ENCODE results near the gene PLCB1. TPM values are rescaled to one million over a fixed set of nuclear protein-coding genes. Genes with fewer than 3 reads are reported as not detected.

The PLCB1 gene
- total RNA-seq, 1 donor from 2014 or later, result 37.4 TPM

DNA sequence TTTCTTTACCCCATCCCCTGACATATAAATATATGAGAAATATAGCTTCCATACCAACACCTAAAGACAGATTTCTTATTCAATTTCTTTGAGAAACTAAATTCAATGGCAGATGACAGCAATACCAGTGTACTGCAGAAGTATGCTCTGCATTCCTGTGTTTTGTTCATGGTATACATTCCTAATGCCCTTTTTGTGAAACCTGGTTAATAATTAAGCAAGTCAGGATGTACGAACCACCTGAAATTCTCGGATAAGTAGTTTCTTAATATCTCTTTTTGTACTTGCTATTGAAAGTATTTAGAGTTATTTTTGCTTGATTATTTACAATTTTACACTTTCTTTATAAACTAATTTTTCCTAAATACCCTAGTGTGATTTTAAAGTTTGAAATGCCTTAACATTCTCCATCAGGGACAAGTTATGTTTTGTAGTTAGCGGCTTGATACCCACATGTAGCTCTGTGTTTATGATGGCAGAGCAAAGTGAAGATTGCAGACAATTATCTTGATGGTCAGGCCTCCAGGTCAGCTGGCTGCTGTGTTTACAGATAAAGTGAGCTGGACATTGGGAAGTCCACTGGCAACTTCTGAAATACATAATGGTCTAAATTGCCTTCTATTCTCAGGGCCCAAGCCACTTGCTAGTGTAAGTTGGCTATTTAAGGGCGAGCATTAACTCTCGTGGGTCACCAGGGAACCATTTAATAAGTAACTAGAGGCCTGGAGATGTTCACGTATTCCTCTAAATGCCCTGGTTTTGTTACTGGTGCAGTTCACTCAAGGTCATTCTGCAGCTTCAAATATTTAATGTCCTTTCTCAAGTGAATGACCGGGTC, 58.2 kb downstream of the PLCB1 start:
- Mint-ChIP-seq H3K4me3 (ENCODE audit: unreplicated experiment) (no peak overlapping the region), H3K27me3 (ENCODE audit: unreplicated experiment) (no peaks in the 10 kb centered on the region), H3K9me3 (ENCODE audit: unreplicated experiment) (no peaks in the 10 kb centered on the region), H3K4me1 (ENCODE audit: low read depth, unreplicated experiment) (peaks cover 4% of the 10 kb centered on the region), H3K36me3 (ENCODE audit: unreplicated experiment) (no peaks in the 10 kb centered on the region), H3K27ac (ENCODE audit: unreplicated experiment) (no peak overlapping the region)
- no peak for DNase-seq
- TF ChIP-seq, protein P1, sequence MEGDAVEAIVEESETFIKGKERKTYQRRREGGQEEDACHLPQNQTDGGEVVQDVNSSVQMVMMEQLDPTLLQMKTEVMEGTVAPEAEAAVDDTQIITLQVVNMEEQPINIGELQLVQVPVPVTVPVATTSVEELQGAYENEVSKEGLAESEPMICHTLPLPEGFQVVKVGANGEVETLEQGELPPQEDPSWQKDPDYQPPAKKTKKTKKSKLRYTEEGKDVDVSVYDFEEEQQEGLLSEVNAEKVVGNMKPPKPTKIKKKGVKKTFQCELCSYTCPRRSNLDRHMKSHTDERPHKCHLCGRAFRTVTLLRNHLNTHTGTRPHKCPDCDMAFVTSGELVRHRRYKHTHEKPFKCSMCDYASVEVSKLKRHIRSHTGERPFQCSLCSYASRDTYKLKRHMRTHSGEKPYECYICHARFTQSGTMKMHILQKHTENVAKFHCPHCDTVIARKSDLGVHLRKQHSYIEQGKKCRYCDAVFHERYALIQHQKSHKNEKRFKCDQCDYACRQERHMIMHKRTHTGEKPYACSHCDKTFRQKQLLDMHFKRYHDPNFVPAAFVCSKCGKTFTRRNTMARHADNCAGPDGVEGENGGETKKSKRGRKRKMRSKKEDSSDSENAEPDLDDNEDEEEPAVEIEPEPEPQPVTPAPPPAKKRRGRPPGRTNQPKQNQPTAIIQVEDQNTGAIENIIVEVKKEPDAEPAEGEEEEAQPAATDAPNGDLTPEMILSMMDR (IDR thresholded peaks at IDR 0.05; ENCODE audit: partially characterized antibody, unreplicated experiment), result no peak

DNA sequence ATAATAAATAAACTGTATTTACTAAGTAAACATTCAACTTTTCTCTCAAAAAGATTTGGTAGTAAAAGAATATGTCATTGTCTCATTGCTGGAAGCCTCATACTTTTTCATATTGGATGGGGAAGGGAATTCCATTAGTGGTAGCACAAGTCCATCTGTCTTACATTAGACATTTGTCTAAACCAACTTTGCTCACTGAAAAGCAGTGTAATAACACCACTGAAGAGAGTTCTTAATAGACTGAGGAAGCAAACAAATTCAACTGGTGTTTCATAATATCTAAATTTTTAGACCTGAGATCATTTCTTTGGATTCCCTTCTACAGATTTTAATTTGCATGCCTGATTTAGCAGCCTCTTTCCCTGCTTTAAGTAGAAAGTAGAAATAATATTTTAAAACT, 62.7 kb downstream of the PLCB1 start:
- TF ChIP-seq, protein P1 (IDR thresholded peaks at IDR 0.05; ENCODE audit: partially characterized antibody, unreplicated experiment), result no peak
- Mint-ChIP-seq H3K27ac (ENCODE audit: unreplicated experiment) (no peak overlapping the region), H3K27me3 (ENCODE audit: unreplicated experiment) (no peaks in the 10 kb centered on the region), H3K4me1 (ENCODE audit: low read depth, unreplicated experiment) (peaks cover 3% of the 10 kb centered on the region), H3K4me3 (ENCODE audit: unreplicated experiment) (no peak overlapping the region), H3K36me3 (ENCODE audit: unreplicated experiment) (no peaks in the 10 kb centered on the region), H3K9me3 (ENCODE audit: unreplicated experiment) (peaks cover 2% of the 10 kb centered on the region)
- no peak for DNase-seq

DNA sequence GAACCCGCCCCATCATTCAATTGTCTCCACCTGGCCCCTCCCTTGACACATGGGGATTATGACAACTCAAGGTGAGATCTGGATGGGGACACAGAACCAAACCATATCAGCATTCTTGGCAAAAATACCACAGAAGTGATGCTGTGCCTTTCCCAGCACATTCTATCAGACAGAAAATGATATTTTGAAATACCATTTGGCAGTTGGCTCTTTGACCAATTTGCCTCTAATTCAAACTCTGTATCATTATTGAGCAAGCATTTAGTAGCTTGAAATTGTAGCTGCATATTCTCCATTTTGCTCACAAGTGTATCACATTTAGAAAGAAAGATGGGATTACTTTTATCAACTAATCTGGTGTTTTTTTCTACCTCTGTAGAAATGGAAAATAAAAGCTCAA, 64.0 kb downstream of the PLCB1 start:
- Mint-ChIP-seq H3K9me3 (ENCODE audit: unreplicated experiment) (peaks cover 2% of the 10 kb centered on the region), H3K27ac (ENCODE audit: unreplicated experiment) (no peak overlapping the region), H3K36me3 (ENCODE audit: unreplicated experiment) (no peaks in the 10 kb centered on the region), H3K4me1 (ENCODE audit: low read depth, unreplicated experiment) (no peaks in the 10 kb centered on the region), H3K27me3 (ENCODE audit: unreplicated experiment) (no peaks in the 10 kb centered on the region), H3K4me3 (ENCODE audit: unreplicated experiment) (no peak overlapping the region)
- no peak for DNase-seq
- TF ChIP-seq, protein P1 (IDR thresholded peaks at IDR 0.05; ENCODE audit: partially characterized antibody, unreplicated experiment), result no peak

DNA sequence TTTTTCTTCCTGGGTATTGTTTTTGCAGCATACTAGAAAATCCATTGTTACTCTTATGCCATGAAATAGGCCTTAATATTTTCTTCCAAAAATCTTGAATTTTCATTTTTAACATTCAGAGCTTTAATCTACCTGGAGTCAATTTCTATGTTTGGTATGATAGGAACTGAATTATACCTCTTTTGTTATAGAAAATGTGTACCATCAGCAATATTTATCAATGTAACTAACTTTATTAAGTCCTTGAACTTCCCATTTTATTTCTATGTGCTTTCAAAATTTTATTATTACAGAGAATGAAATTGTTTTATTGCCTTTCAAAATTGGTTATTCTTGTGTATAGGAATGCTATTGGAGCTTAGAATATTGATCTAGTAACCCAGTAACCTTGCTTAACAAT, 68.2 kb downstream of the PLCB1 start:
- H3K9me3 Mint-ChIP-seq (ENCODE audit: unreplicated experiment), result peaks cover 2% of the 10 kb centered on the region
- no peak for DNase-seq
- TF ChIP-seq, protein P1 (IDR thresholded peaks at IDR 0.05; ENCODE audit: partially characterized antibody, unreplicated experiment), result no peak

DNA sequence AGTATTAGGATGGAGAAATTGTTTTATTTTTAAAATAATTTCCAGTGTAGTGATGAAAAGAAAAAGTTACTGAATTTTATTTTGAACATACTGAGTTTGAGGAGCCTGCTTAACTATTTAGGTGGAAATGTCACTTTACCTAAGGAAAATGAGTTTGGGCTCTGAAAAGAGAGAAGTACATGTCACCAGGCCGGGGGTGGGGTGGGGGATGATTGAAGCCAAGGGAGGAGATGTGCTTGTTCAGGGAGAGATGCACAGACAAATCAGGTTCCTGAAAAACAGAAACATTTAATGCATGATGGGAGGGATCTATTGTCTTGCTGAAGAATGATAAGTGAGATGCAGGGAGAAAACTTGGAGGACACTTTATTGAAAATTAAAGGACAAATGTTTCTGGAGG, 71.3 kb downstream of the PLCB1 start:
- no peak for DNase-seq
- TF ChIP-seq, protein P1 (IDR thresholded peaks at IDR 0.05; ENCODE audit: partially characterized antibody, unreplicated experiment), result no peak
- Mint-ChIP-seq H3K9me3 (ENCODE audit: unreplicated experiment) (peaks cover 2% of the 10 kb centered on the region), H3K27ac (ENCODE audit: unreplicated experiment) (no peak overlapping the region), H3K36me3 (ENCODE audit: unreplicated experiment) (no peaks in the 10 kb centered on the region), H3K4me3 (ENCODE audit: unreplicated experiment) (no peak overlapping the region), H3K4me1 (ENCODE audit: low read depth, unreplicated experiment) (peaks cover 7% of the 10 kb centered on the region), H3K27me3 (ENCODE audit: unreplicated experiment) (no peaks in the 10 kb centered on the region)

More for the DNA sequence above, 68.2 kb downstream of the PLCB1 start:
- Mint-ChIP-seq H3K27me3 (ENCODE audit: unreplicated experiment) (no peaks in the 10 kb centered on the region), H3K27ac (ENCODE audit: unreplicated experiment) (no peak overlapping the region), H3K4me1 (ENCODE audit: low read depth, unreplicated experiment) (no peaks in the 10 kb centered on the region), H3K4me3 (ENCODE audit: unreplicated experiment) (no peak overlapping the region), H3K36me3 (ENCODE audit: unreplicated experiment) (no peaks in the 10 kb centered on the region)
